HepG2 (cell line): Measurements from ENCODE around the gene ITGAX. TPM values are rescaled to one million over a fixed set of nuclear protein-coding genes. Genes with fewer than 3 reads are reported as not detected.

ENCODE experiments used
- ATAC-seq: fragments of 200-7000 bp; cut with Tn5 transposase; 3 replicates; pipeline ENCODE4 v1.9.1; 2020; ENCODE audit warnings: mild to moderate bottlenecking, moderate library complexity
- BruUV-seq: library from RNA; stranded (reverse); fragments of 400-500 nt; replicated peaks from 2 replicates; lab custom pipeline; 2021; lab: Mats Ljungman, UMichigan
- CTCF ChIA-PET: fragments of 300-600 bp; formaldehyde crosslinking; extraction: SDS; loops from one replicate; lab custom pipeline; 2021; ENCODE audit warnings: low total read pairs, inconsistent platforms, low intra/inter-chr PET ratio; lab: Yijun Ruan, JAX
- POLR2A ChIA-PET: fragments of 350-600 bp; sonication (Branson Sonifier 250); formaldehyde crosslinking; loops from one replicate; lab custom pipeline; 2020; ENCODE audit warnings: antibody characterized with exemption, inconsistent platforms; lab: Yijun Ruan, JAX
- DNase-seq: peaks from one replicate; pipeline ENCODE4 v3.0.0-alpha.2; 2015; ENCODE audit warnings: low spot score
- FAIRE-seq: peaks from 3 replicates; lab custom pipeline; 2011; peaks lifted over from hg19 to GRCh38; lab: Jason Lieb, UNC
- H2AFZ ChIP-seq: one replicate; pipeline ENCODE4 v1.6.1; 2011; ENCODE audit warnings: low read length, inconsistent platforms
- H3K27ac ChIP-seq: fragments of 300-600 bp; 3 replicates; pipeline ENCODE4 v1.8.0; 2011; ENCODE audit warnings: mixed run types, mild to moderate bottlenecking, mixed read lengths, low read length, inconsistent platforms; ENCODE audit not compliant: insufficient read depth; ENCODE audit errors: extremely low read length
- H3K27me3 ChIP-seq, 2 experiments: fragments of 200-600 bp in 1 of 2; 2 replicates in 1 of 2; 3 replicates in 1 of 2; pipeline versions ENCODE4 v1.6.0 to v1.8.0; 2011; ENCODE audit warnings: low read length in 2 of 2, mild to moderate bottlenecking in 2 of 2, moderate library complexity in 2 of 2, inconsistent platforms in 1 of 2; ENCODE audit not compliant: insufficient read depth in 2 of 2, control insufficient read depth in 1 of 2
- H3K36me3 ChIP-seq, 2 experiments: fragments of 200-600 bp in 1 of 2; replicated peaks in 1 of 2; 2 replicates in 1 of 2; 3 replicates in 1 of 2; pipeline versions ENCODE4 v1.5.1 to v1.8.0; 2011; ENCODE audit warnings: low read length in 2 of 2, inconsistent platforms in 1 of 2; ENCODE audit not compliant: insufficient read depth in 2 of 2, control insufficient read depth in 1 of 2
- H3K4me1 ChIP-seq: 2 replicates; pipeline ENCODE4 v1.5.1; 2012; ENCODE audit warnings: low read length, inconsistent platforms; ENCODE audit not compliant: insufficient read depth
- H3K4me2 ChIP-seq: 2 replicates; pipeline ENCODE4 v1.6.0; 2011; ENCODE audit warnings: low read depth, low read length, inconsistent platforms
- H3K4me3 ChIP-seq, 3 experiments: fragments of 200-600 bp in 1 of 3; sonication (generic), shearing (Covaris generic) in 1 of 3; replicated peaks in 1 of 3; 2 replicates each; pipeline ENCODE4 v1.5.1; 2011 to 2016; ENCODE audit warnings: low read length in 3 of 3, inconsistent platforms in 2 of 3, low read depth in 2 of 3, mild to moderate bottlenecking in 2 of 3, control low read depth in 1 of 3, mixed read lengths in 1 of 3; ENCODE audit not compliant: insufficient read depth in 1 of 3
- H3K79me2 ChIP-seq: one replicate; pipeline ENCODE4 v1.6.1; 2011; ENCODE audit warnings: low read length, inconsistent platforms; ENCODE audit not compliant: insufficient read depth
- H3K9ac ChIP-seq: 2 replicates; pipeline ENCODE4 v1.6.0; 2011; ENCODE audit warnings: mild to moderate bottlenecking, low read depth, low read length, inconsistent platforms; ENCODE audit not compliant: insufficient read depth
- H3K9me3 ChIP-seq: 2 replicates; pipeline ENCODE4 v1.5.1; 2012; ENCODE audit warnings: mild to moderate bottlenecking, low read length
- H4K20me1 ChIP-seq: 2 replicates; pipeline ENCODE4 v1.6.0; 2011; ENCODE audit warnings: inconsistent platforms, mild to moderate bottlenecking, low read length, moderate library complexity; ENCODE audit not compliant: insufficient read depth
- ATF7 ChIP-seq, 2 experiments: fragments of 450-650 bp in 1 of 2; sonication (generic) in 1 of 2; formaldehyde crosslinking in 1 of 2; IDR thresholded peaks; 2 replicates each; pipeline versions ENCODE4 v1.4.0 to v1.6.1; 2016 to 2020; ENCODE audit warnings: antibody characterized with exemption in 1 of 2, mild to moderate bottlenecking in 1 of 2, missing genetic modification reagents in 1 of 2
- BRD4 ChIP-seq: sonication (generic); formaldehyde crosslinking; IDR thresholded peaks from 2 replicates; pipeline ENCODE4 v1.4.0; 2020; ENCODE audit warnings: missing genetic modification reagents
- CENPBD1 ChIP-seq: sonication (generic); formaldehyde crosslinking; IDR thresholded peaks from 2 replicates; pipeline ENCODE4 v1.8.0; 2022; ENCODE audit warnings: missing genetic modification reagents, low read depth, mild to moderate bottlenecking, borderline replicate concordance
- EZH2 ChIP-seq: conservative IDR thresholded peaks from 2 replicates; pipeline ENCODE4 v1.6.1; 2012; ENCODE audit warnings: mild to moderate bottlenecking, low read depth, low read length, moderate library complexity
- PRMT3 ChIP-seq: sonication (generic); formaldehyde crosslinking; IDR thresholded peaks from 2 replicates; pipeline ENCODE4 v1.8.1; 2022; ENCODE audit warnings: low read depth, mild to moderate bottlenecking, moderate library complexity, missing genetic modification reagents, borderline replicate concordance
- RFXAP ChIP-seq: sonication (generic); formaldehyde crosslinking; IDR thresholded peaks from 2 replicates; pipeline ENCODE4 v1.4.0; 2020; ENCODE audit warnings: missing genetic modification reagents, borderline replicate concordance
- ZNF350 ChIP-seq: sonication (generic); formaldehyde crosslinking; IDR thresholded peaks from 2 replicates; pipeline ENCODE4 v1.4.0; 2020; ENCODE audit warnings: mild to moderate bottlenecking, low read depth, missing genetic modification reagents, borderline replicate concordance
- ZNF768 ChIP-seq: sonication (generic); formaldehyde crosslinking; IDR thresholded peaks from 2 replicates; pipeline ENCODE4 v1.4.0; 2020; ENCODE audit warnings: missing genetic modification reagents
- ZSCAN22 ChIP-seq: sonication (generic); formaldehyde crosslinking; IDR thresholded peaks from 2 replicates; pipeline ENCODE4 v1.4.0; 2020; ENCODE audit warnings: mild to moderate bottlenecking, missing genetic modification reagents
- WGBS: methylation state at CpG from one replicate; pipeline ENCODE4 v1.1.6; 2017; ENCODE audit warnings: low lambda C conversion rate; 5-methylcytosine and 5-hydroxymethylcytosine counted together
- in situ Hi-C: cut with HindIII; loops from 2 replicates; pipeline ENCODE4 v1.10.0; 2017; ENCODE audit warnings: low pct_unique_long_range_greater_than_20kb; ENCODE audit not compliant: extremely low pct_ligation_motif_present
- intact Hi-C: fragments of 100-400 bp; cut with micrococcal nuclease; formaldehyde crosslinking; loops from one replicate; pipeline ENCODE4 v1.10.0; 2022; ENCODE audit not compliant: unreplicated experiment
- polyA plus RNA-seq, 8 experiments: library from polyadenylated mRNA; depleted of rRNA in 3 of 8; stranded (reverse) in 7 of 8; unstranded in 1 of 8; fragments of >200 nt; fragmentation: Illumina TruSeq in 4 of 8; extraction: Trizol in 4 of 8; gene quantifications; 2 replicates each; pipeline versions ENCODE4 v1.2.1 to v1.2.3, GENCODE V29; 2011 to 2016; ENCODE audit warnings: low read depth in 4 of 8, missing spikeins in 1 of 8, mixed read lengths in 1 of 8; ENCODE audit not compliant: insufficient read depth in 1 of 8
- total RNA-seq, 5 experiments: library from RNA; depleted of rRNA; stranded (reverse); fragments of >200 nt; fragmentation: Illumina TruSeq; extraction: Trizol; gene quantifications; 2 replicates each; pipeline ENCODE4 v1.2.3, GENCODE V29; 2016; ENCODE audit warnings: low read depth in 1 of 5

ITGAX gene
- total and polyA plus RNA-seq, 2 of the 13 experiments (the other 11 are each of a cell fraction or from before 2014, with no cell fraction given) = 0.32 TPM; not detected in 1

GRCh38 chr16:31364421-31364820 lies 9.4 kb downstream of the ITGAX start:
- no peak overlapping the region for H3K9ac ChIP-seq

GRCh38 chr16:31365131-31365865 lies 10.3 kb downstream of the ITGAX start:
- no peaks in the 10 kb centered on the region for H3K4me1 ChIP-seq
- CTCF ChIA-PET = no interaction called here
- DNase-seq (no peak), ATAC-seq (no peak), FAIRE-seq (peak; percentile 21)
- H3K4me3 ChIP-seq = no peak overlapping the region
- H4K20me1 ChIP-seq = no peaks in the 10 kb centered on the region; the same call in 1 of the 2 replicates
- H3K9ac ChIP-seq = no peak overlapping the region
- 73% methylated on average over 7 of the region's 7 CpGs for WGBS
- H2AFZ ChIP-seq = no peak overlapping the region
- no peaks in the 10 kb centered on the region for H3K36me3 ChIP-seq
- H3K9me3 ChIP-seq = no peaks in the 10 kb centered on the region
- TF ChIP-seq ZNF350 (CRISPR knock-in tag) (no peak), PRMT3 (no peak), EZH2 (no peak), RFXAP (no peak), CENPBD1 (CRISPR knock-in tag) (no peak), ZNF768 (CRISPR knock-in tag) (peak; percentile 75; the same call in 1 of the 2 replicates), BRD4 (CRISPR knock-in tag) (no peak)
- no peak overlapping the region for H3K27ac ChIP-seq
- in situ Hi-C loops = no loop called here
- no peaks in the 10 kb centered on the region for H3K79me2 ChIP-seq
- no peak overlapping the region for H3K4me2 ChIP-seq
- H3K27me3 ChIP-seq = peaks cover 0 to 29% of the 10 kb centered on the region in 2 experiments; a peak in 3 of 5 replicates
- POLR2A ChIA-PET = no interaction called here
- no TSS peak for BruUV-seq
- intact Hi-C loops = no loop called here

More at GRCh38 chr16:31364421-31364820, 9.4 kb downstream of the ITGAX start:
- DNase-seq = no peak
- H3K27ac ChIP-seq = no peak overlapping the region
- H3K9me3 ChIP-seq = no peaks in the 10 kb centered on the region
- H3K27me3 ChIP-seq = peaks cover 0 to 37% of the 10 kb centered on the region in 2 experiments; a peak in 2 of 5 replicates
- H3K79me2 ChIP-seq = no peaks in the 10 kb centered on the region
- WGBS = 20% methylated on average over 6 of the region's 6 CpGs
- no peak overlapping the region for H3K4me2 ChIP-seq
- ChIA-PET POLR2A (interaction anchor here (0.6 kb wide), 1 partner anchor 130 kb away, joined by 3 read pairs; no protein-coding TSS in a partner anchor), CTCF (no interaction called here)
- BruUV-seq = no TSS peak
- no peak for ATAC-seq
- TF ChIP-seq ZSCAN22 (CRISPR knock-in tag) (no peak), ATF7 (IDR thresholded peaks at IDR 0.05) (0 out of 2 replicates have a peak, but pooled peaks have one; percentile 16), ATF7 (CRISPR knock-in tag; IDR thresholded peaks at IDR 0.05) (no peak)
- no peaks in the 10 kb centered on the region; the same call in 1 of the 2 replicates for H4K20me1 ChIP-seq
- no peak overlapping the region for H3K4me3 ChIP-seq
- H2AFZ ChIP-seq = no peak overlapping the region
- intact Hi-C loops (no loop called here), in situ Hi-C loops (no loop called here)
- H3K4me1 ChIP-seq = no peaks in the 10 kb centered on the region
- H3K36me3 ChIP-seq = no peaks in the 10 kb centered on the region
- FAIRE-seq = no peak
